OCI-LY1 (cell line): ENCODE data around the gene TTLL10.

ENCODE experiments used
- H2AFZ ChIP-seq: fragments of 200-600 bp; sonication (generic), shearing (Covaris generic); 2 replicates; pipeline ENCODE4 v1.6.0; 2014; ENCODE audit warnings: antibody characterized with exemption, mild to moderate bottlenecking, low read length
- H3F3A ChIP-seq: fragments of 200-600 bp; sonication (generic), shearing (Covaris generic); 2 replicates; pipeline ENCODE4 v1.6.0; 2014; ENCODE audit warnings: mild to moderate bottlenecking, antibody characterized with exemption, low read length, moderate library complexity; ENCODE audit not compliant: insufficient read depth
- H3K27ac ChIP-seq: fragments of 200-600 bp; sonication (generic); 2 replicates; pipeline ENCODE4 v1.5.1; 2014; ENCODE audit warnings: low read length, mixed run types, mild to moderate bottlenecking, low read depth; ENCODE audit not compliant: poor library complexity, severe bottlenecking
- H3K27me3 ChIP-seq: fragments of 200-600 bp; sonication (generic); 2 replicates; pipeline ENCODE4 v1.6.0; 2014; ENCODE audit warnings: antibody characterized with exemption, mild to moderate bottlenecking, low read length, moderate library complexity; ENCODE audit not compliant: insufficient read depth
- H3K36me3 ChIP-seq: fragments of 200-600 bp; sonication (generic); 2 replicates; pipeline ENCODE4 v1.6.1; 2014; ENCODE audit warnings: mild to moderate bottlenecking, antibody characterized with exemption, low read length, moderate library complexity, mixed read lengths; ENCODE audit not compliant: insufficient read depth
- H3K4me1 ChIP-seq: fragments of 200-600 bp; sonication (generic); 2 replicates; pipeline ENCODE4 v1.5.1; 2014; ENCODE audit warnings: mild to moderate bottlenecking, low read length, moderate library complexity; ENCODE audit not compliant: insufficient read depth, severe bottlenecking
- H3K4me2 ChIP-seq: fragments of 200-600 bp; sonication (generic), shearing (Covaris generic); 2 replicates; pipeline ENCODE4 v1.6.1; 2014; ENCODE audit warnings: low read length
- H3K4me3 ChIP-seq: fragments of 200-600 bp; sonication (generic); 2 replicates; pipeline ENCODE4 v1.5.1; 2014; ENCODE audit warnings: low read length, low read depth, mild to moderate bottlenecking, mixed read lengths; ENCODE audit not compliant: poor library complexity, severe bottlenecking
- H3K79me2 ChIP-seq: fragments of 200-600 bp; shearing (Covaris generic); 2 replicates; pipeline ENCODE4 v1.6.1; 2016; ENCODE audit warnings: mixed run types, low read length, mixed read lengths; ENCODE audit not compliant: insufficient read depth
- H3K9ac ChIP-seq: fragments of 200-600 bp; sonication (generic), shearing (Covaris generic); 2 replicates; pipeline ENCODE4 v1.6.1; 2014; ENCODE audit warnings: mild to moderate bottlenecking, low read length, mixed read lengths
- H3K9me2 ChIP-seq: fragments of 200-600 bp; sonication (generic), shearing (Covaris generic); 2 replicates; pipeline ENCODE4 v1.6.1; 2014; ENCODE audit warnings: low read depth, mild to moderate bottlenecking, low read length, mixed read lengths
- H3K9me3 ChIP-seq: fragments of 200-600 bp; shearing (Covaris generic); 2 replicates; pipeline ENCODE4 v1.6.1; 2014; ENCODE audit warnings: low read length, mixed read lengths
- H4K20me1 ChIP-seq: fragments of 200-600 bp; sonication (generic), shearing (Covaris generic); 2 replicates; pipeline ENCODE4 v1.6.0; 2016; ENCODE audit warnings: mild to moderate bottlenecking, low read length; ENCODE audit not compliant: insufficient read depth
- CTCF ChIP-seq: fragments of 200-600 bp; sonication (generic), shearing (Covaris generic); IDR thresholded peaks from 2 replicates; pipeline ENCODE4 v1.5.1; 2017; ENCODE audit warnings: mild to moderate bottlenecking, antibody characterized with exemption, low read length, moderate library complexity, mixed read lengths
- EZH2 ChIP-seq: fragments of 200-600 bp; sonication (generic), shearing (Covaris generic); IDR thresholded peaks from 2 replicates; pipeline ENCODE4 v1.8.0; 2017; ENCODE audit warnings: borderline replicate concordance, mixed run types, mild to moderate bottlenecking, antibody characterized with exemption, low read length, moderate library complexity, mixed read lengths

Gene TTLL10

DNA sequence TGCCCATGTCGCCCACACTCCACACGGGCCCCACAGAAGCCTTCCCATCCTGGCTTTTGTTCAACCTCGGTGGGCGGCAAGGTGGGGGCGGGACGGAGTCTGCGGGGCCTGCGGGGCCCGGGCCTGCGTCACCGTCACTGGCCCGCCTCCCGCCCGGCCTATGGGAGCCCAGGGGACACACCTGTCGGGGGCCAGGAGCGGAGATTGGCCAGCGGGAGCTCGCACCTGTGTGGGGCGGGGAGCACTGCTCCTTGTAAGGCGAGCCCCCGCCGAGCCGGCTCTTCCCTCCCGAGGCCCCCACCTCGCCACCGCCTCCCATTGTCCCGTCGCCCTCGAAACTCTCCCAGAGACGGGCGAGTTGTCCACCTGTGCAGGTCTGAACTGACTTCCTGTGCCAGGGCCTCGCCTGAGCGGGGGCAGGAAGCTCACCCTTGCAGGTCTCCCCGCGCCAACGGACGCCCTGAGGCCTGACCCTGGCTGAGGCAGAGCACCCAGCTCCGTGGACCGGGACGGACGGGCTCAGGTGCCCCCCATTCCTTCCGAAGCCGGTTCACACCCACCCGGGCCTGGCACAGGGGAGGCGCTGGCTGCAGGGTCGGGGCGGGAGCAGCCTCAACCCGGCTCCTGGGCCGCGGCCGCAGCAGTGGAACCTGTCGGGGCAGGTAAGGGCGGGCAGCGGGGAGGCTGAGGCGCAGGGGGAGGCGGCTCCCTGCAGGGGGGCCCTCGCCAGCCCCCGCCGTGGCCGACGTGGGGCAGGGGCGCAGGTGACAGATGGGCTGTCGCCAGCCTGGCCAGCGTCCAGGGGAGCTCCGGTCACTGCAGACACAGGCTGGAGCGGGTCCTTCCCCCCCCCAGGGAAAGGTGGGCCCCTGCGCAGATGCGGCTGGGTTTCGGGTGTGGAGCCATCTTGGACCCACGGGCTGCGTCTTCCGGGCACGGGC lies 10.8 kb upstream of the TTLL10 start:
- Histone ChIP-seq H3K9ac (no peak overlapping the region), H3K4me3 (no peak overlapping the region)

DNA sequence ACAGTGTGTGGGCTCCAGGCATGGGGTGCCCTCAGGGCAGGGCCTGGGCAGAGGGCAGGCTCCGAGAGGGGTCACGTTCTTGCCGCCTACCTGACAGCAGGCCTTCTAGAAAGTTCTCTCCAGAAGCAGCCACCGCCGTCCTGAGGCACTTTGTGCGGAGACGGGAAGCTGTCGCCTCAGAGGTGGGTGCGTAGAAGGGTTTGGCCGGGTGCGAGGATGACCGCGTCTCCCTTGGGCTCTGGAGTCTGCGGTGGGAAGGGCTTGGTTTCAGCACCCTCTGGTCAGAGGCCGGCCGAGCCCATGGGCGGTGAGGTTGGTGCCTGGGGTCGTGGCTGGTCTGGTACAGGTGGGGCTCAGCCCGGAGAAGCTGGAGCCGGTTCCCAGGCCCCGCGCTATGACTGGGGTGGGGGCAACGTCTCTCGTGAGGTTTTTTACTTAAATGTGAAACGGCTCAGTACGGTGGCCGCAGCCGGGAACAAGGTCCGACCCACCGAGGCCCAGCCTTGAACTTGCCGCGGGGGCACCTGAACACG lies 10.1 kb upstream of the TTLL10 start:
- Histone ChIP-seq H3F3A (no peaks in the 10 kb centered on the region), H4K20me1 (no peaks in the 10 kb centered on the region), H3K4me1 (no peaks in the 10 kb centered on the region), H3K9me3 (no peaks in the 10 kb centered on the region), H3K9me2 (no peaks in the 10 kb centered on the region), H3K79me2 (no peaks in the 10 kb centered on the region), H3K4me3 (no peak overlapping the region), H3K27ac (no peak overlapping the region), H3K9ac (no peak overlapping the region), H3K27me3 (peaks cover 9% of the 10 kb centered on the region), H3K36me3 (no peaks in the 10 kb centered on the region), H3K4me2 (no peak overlapping the region), H2AFZ (no peak overlapping the region)
- TF ChIP-seq CTCF, result no peak
- TF ChIP-seq EZH2, result no peak

More for the DNA sequence above, 10.8 kb upstream of the TTLL10 start:
- Histone ChIP-seq H2AFZ (no peak overlapping the region), H4K20me1 (no peaks in the 10 kb centered on the region), H3F3A (no peaks in the 10 kb centered on the region), H3K27me3 (peaks cover 9% of the 10 kb centered on the region), H3K9me3 (no peaks in the 10 kb centered on the region), H3K4me1 (peaks cover 7% of the 10 kb centered on the region), H3K36me3 (no peaks in the 10 kb centered on the region), H3K4me2 (no peak overlapping the region), H3K9me2 (no peaks in the 10 kb centered on the region), H3K79me2 (no peaks in the 10 kb centered on the region), H3K27ac (no peak overlapping the region)
- TF ChIP-seq CTCF, result no peak
- no peak for TF ChIP-seq EZH2

DNA sequence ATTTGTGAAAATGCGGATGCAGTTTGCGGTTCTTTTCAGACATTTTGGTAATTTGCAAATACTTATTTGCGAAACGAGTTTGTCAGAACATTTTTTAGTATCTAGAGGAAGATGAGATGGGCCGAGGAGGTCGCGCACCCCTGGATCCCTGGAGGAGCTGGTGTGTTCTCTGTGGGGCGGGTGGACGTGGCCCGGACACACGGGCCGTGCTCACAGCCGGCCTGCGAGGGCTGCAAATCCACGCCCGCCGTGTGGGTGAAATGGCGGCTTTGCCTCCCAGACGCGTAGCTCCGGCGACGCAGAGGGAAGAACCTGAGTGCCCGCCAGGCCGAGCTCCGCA lies 9.3 kb upstream of the TTLL10 start:
- no peaks in the 10 kb centered on the region for H3K9me2 ChIP-seq
- H3K4me3 ChIP-seq, result no peak overlapping the region
- H3F3A ChIP-seq, result no peaks in the 10 kb centered on the region
- TF ChIP-seq EZH2, result no peak
- no peak for TF ChIP-seq CTCF
- no peaks in the 10 kb centered on the region for H3K9me3 ChIP-seq
- peaks cover 9% of the 10 kb centered on the region for H3K27me3 ChIP-seq
- no peak overlapping the region for H3K4me2 ChIP-seq
- no peaks in the 10 kb centered on the region for H3K79me2 ChIP-seq
- no peak overlapping the region for H3K27ac ChIP-seq
- H3K4me1 ChIP-seq, result no peaks in the 10 kb centered on the region
- H2AFZ ChIP-seq, result no peak overlapping the region
- no peaks in the 10 kb centered on the region for H4K20me1 ChIP-seq
- H3K36me3 ChIP-seq, result no peaks in the 10 kb centered on the region
- no peak overlapping the region for H3K9ac ChIP-seq
